IPS-11a (cell line): ENCODE measurements around the gene AKT1.

ENCODE experiments used
- H3K4me3 ChIP-seq: one replicate; pipeline ENCODE4 v1.5.1; 2013; ENCODE audit warnings: low read depth, low read length, control low read depth

AKT1 gene

GRCh38 chr14:104726600-104727451 is 68.7 kb downstream of the AKT1 start:
- no peak overlapping the region for H3K4me3 ChIP-seq

DNA sequence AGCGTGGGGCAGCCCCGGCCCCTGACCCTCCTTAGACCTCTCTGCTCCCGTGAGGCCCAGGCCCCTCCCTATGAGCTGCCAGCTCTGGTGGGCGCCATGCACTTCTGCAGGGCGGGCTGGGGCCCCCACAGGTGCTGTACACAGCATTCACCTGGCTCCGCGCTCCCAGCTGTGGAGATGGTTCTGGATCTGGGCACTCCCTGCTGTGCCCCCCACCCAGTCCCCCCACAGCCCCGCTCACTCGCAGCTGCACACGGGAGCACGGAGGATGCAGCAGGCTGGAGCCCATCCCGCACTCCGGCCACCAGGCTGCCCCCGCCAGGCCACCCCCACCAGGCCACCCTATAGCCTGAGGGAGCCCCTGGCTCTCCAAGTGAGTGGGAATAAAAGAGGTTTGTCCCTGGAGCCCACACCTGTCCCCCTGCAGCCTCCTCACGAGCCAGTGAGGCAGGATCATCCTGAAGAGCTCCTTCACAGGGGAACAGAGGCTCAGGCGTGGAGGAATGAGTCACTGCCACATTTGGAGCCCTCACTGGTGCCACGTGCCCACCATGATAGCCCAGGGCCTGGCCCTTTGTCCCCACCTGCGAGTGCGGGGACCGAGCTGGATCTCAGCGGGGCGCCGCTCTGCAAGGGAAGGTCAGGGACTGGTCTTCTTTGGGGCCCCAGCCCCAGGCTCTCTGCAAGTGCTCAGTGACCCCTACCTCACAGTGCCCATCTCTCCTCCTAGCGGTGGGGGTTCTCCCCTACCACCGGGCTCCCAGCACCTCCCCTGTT is 69.6 kb downstream of the AKT1 start:
- no peak overlapping the region for H3K4me3 ChIP-seq

DNA sequence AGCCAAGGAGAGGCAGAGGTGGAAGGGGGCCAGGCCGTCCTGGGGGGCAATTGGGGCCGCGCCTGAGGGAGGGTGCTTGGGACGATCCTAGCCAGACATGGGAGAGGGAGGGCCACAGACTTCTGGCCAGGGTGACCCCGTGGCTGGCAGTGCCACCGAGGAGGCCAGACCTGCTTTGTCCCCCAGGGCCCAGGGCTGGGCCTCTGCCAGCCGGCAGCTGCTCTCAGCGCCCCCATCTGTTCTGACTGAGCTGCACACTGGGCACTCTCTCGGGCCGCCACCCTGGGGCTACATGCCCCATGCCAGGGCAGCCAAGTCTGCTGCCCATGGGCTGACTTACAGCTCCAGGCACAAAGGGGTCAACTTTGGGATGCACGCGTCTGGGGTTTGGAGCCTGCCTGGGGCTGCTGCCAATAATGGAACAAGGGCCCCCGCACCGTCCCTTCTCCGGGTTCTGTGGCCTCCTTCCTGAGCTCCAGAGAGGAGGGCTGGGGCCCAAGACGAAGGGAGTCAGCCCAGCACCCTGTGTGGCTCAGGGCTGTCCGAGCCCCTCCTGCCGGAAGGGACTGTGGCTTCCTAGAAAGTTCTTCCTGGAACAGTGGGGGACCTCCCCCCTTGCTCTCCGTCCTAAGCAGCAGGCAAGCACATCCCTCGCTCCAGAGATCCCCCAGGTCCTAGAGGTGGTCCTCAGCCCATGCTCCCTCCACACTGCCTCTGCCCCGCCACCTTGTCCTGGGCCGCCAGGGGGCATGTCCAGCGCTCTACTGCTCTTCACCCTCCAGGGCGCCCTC is 70.4 kb downstream of the AKT1 start:
- peak overlapping the region; percentile 35 for H3K4me3 ChIP-seq

GRCh38 chr14:104724407-104724980 is 71.1 kb downstream of the AKT1 start:
- peak overlapping the region; percentile 35 for H3K4me3 ChIP-seq

- peak within 1 kb of the TSS; percentile 58 for H3K4me3 ChIP-seq
These were observed 71.7 kb downstream of the AKT1 start, which contains the start of gene ADSS1 for GRCh38 chr14:104723651-104724406. TSS of gene ADSS1 (plus strand) at chr14:104724229. CDS start at chr14:104724271, 42 bp downstream.

- no peak overlapping the region for H3K4me3 ChIP-seq
These were observed 72.5 kb downstream of the AKT1 start for GRCh38 chr14:104722938-104723650.

GRCh38 chr14:104721505-104722431 is 73.8 kb downstream of the AKT1 start:
- H3K4me3 ChIP-seq = no peak overlapping the region
